ENCODE results near the gene GPR37L1. TPM values are rescaled to one million over a fixed set of nuclear protein-coding genes. Genes with fewer than 3 reads are reported as not detected.
"Not testable (repeated sequence)": the region's sequence is repeated elsewhere in the genome, so short reads cannot be mapped to it uniquely, and the experiment has no call there.

The GPR37L1 gene
- polyA plus RNA-seq, 3 donors, result 0.01 to 0.03 TPM; not detected in 1

DNA sequence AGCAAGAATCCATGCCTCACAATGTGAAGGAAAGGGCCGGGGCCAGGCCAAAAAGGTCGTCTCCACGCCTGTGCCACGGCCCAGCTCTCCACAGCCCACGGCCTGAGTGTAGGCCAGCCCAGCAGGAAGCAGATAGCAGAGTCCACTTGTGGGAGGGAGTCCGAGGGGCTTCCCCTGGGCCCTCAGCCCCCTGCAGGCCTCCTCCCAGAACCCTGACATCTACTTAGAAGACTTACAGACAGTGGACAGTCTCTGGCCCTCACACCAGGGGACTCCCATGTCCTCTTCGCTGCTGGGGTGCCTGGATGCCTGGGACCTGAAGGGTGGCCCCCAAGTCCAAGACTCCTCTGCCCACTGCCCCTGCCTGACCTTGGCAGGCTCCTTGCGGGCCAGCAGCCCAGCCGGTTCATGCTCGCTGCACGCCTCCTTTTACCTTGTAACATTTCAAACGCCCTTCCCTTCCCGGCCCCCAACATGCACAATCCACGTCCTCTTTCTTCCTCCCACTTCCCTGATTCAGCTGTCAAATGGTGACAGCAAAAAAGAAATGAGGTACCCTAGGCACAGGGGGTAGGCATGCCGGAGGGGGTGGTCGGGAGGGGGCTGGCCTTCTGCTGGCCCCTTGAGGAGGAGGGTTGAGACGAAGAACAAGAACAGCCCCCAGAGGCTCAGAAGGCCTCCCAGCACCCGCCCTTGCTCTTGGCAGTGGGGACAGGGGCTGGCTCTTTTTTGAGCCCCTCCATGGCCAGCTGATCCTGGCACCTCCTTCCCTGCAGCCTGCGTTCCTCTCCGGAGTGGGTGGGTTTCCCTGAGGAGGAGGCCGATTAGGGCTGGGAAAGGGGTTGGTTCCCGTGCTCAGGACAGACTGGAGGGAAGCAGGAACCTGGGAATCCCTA, 38.7 kb downstream of the GPR37L1 start:
- WGBS, 3 donors, result 45 to 69% (median 57%) methylated on average over 21 to 22 of the region's 22 CpGs
- no peak overlapping the region for H3K27ac ChIP-seq (ENCODE audit: low read depth, low read length)

DNA sequence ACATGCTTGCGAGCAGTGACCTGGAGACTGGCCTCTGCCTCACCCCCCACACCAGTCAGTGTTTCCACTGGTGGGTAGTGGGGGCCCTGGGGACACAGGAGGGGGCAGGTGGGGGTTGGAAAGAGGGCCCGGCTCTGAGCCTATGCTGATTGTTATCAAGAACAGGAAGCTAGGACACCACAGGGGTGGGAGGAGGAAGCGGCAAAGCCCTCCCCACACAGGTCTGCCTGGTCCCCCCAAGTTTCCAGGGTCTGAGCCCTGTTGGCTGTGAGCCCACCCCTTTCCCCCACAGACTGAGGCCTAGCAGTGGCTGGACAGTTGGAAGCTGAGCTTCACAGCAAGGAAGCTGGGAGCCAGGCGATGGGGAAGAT, 39.3 kb downstream of the GPR37L1 start:
- no peak overlapping the region for H3K27ac ChIP-seq (ENCODE audit: low read depth, low read length)
- 44 to 81% (median 53%) methylated on average over 4 of the region's 4 CpGs for WGBS, 3 donors

- H3K27ac ChIP-seq (ENCODE audit: low read depth, low read length), result no peak overlapping the region
- WGBS, 3 donors, result 34 to 43% (median 35%) methylated on average over 14 to 15 of the region's 15 CpGs
Observed at GRCh38 chr1:202162418-202163280, 39.9 kb downstream of the GPR37L1 start.

DNA sequence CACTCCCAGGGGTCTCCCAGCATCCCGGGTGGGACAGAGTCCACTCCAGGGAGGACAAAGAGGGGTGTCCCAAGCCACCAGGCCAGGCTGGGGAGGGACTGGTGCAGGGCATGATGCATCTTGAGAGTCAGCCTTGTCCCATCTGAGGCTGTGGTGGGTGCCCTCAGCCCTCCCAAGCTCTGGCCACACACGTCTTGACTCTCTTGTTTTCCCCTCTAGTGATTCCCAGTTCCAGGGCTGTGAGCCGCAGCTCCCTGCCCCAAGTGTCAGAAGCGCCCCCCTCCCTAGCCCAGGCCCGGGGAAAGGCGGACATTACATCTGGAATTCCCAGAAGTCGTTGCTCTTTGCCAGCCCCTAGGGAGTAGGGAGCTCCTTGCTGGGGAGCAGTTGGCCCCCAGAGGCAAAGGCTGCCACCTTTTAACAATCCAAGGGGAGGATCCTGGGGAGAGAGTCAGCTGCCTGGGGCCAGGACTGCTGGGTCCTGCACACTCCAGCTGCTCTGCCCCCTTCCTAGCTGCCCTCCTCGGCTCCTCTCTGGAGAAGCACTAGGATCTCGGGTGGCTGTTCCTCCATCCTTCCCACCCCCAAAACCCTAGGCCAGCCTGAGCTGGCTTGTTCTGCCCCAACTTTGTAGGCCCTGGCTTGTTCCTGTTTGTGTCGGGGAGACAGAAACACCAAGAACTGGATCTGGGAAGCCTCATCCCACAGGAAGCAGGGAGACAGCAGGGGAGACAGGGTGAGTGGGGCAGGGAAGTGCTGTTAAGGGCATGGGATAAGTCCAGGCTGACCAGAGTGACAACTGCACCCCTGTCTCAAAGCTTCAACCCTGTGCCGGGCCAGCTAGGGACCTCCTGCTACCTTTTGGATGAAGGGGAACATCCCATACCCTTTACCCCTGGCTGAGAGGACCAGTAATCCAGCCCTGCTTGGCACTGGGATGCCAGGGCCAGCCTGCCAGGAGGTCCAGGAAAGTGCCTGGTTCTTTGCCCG, 40.9 kb downstream of the GPR37L1 start:
- no peak overlapping the region for H3K27ac ChIP-seq (ENCODE audit: low read depth, low read length)
- WGBS, 3 donors, result 66 to 74% (median 69%) methylated on average over 12 of the region's 12 CpGs

DNA sequence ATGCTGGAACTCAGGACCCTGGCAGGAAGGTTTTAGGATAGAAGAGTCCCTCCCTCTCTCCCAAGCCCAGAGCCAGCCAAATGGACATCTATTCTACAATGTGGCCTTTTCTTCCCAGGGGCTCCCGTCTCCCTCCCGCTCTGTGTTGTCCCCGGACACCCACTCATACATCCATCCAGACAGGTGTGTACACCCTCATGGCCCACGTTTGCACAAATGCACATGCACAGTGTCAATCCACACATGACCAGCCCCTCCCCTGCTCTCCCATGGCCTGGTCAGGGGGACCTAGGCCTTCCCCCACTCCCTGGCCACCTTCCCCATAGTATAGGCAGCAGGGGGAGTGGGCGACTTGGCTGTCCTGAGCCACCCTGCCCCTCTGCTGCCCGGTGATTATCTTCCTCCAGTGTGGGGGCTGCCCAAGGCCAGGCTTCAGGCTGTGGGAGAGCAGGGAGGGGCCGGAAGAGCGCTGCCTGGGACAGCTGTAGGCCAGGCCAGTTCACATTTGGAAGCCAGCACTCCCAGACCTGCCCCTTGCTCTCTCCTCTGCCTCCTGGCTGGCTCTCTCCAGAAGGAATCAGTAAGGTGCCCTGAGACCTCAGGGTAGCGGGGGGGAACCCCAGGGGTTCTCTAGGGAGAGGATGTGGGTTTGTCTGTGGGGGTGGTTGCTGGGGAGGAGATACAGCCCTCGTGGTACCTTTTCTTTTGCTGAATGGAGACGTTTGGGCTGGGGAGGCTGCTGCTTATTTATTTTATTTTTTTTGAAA, 41.7 kb downstream of the GPR37L1 start:
- H3K27ac ChIP-seq (ENCODE audit: low read depth, low read length), result no peak overlapping the region
- WGBS, 3 donors, result 55 to 72% (median 56%) methylated on average over 11 of the region's 11 CpGs

GRCh38 chr1:202165267-202165941, 42.7 kb downstream of the GPR37L1 start:
- no peak overlapping the region for H3K27ac ChIP-seq (ENCODE audit: low read depth, low read length)
- 73 to 86% (median 81%) methylated on average over 20 of the region's 20 CpGs for WGBS, 3 donors

- WGBS, 3 donors, result 88 to 89% (median 89%) methylated on average over 9 of the region's 9 CpGs
- H3K27ac ChIP-seq (ENCODE audit: low read depth, low read length), result no peak overlapping the region
Observed at GRCh38 chr1:202165942-202166843, 43.5 kb downstream of the GPR37L1 start.

DNA sequence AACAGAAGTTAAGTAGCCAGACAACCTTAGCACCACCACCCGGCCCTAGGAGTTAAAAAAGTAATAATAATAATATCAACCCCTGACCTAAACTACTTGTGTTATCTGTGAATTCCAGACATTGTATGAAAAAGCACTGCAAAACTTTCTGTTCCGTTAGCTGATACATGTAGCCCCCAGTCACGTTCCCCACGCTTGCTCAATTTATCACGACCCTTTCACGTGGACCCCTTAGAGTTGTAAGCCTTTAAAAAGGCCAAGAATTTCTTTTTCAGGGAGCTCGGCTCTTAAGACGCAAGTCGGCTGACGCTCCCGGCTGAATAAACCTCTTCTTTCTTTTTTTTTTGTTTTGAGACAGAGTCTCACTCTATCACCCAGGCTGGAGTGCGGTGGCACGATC, 44.3 kb downstream of the GPR37L1 start:
- 76 to 87% (median 78%) methylated on average over 11 to 13 of the region's 13 CpGs for WGBS, 3 donors
- H3K27ac ChIP-seq (ENCODE audit: low read depth, low read length), result not testable (repeated sequence)

DNA sequence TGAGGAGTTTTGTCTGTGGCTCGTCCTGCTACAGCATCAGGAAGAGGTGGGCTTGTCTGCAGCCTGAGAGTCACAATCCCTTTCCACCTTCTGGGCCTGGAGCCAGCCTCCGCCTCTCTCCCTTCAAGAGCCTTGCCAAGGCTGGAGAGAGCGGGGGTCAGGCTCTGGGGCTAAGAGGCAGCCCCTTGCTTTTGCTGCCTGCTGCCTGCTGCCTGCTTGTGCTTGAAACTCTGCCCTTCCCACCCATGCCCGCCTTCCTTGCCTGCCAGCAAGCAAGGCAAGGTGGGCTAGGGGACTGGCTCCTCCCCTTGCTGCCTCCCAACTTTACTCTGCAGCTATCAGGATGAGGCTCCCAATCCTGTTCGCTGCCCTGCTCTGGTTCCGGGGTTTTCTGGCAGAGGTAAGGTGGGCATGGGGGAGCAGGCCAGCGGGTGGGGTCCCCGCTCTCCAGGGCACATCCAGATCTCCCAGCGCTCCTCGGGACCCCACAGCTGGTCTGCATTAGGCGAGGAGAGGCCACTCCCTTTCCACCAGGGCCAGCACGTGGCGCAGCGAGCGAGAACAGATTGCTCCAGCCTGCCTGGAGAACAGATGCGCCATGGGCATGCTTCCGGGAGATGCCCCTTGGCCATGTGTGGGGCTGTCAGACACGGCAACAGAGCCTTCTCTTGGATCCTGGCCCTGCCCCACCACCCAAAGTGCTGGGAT, 45.1 kb downstream of the GPR37L1 start:
- no peak overlapping the region for H3K27ac ChIP-seq (ENCODE audit: low read depth, low read length)
- 54 to 62% (median 62%) methylated on average over 17 to 18 of the region's 18 CpGs for WGBS, 3 donors

GRCh38 chr1:202168861-202169260, 46.1 kb downstream of the GPR37L1 start:
- WGBS, 3 donors, result 94 to 95% (median 94%) methylated on average over 7 of the region's 7 CpGs
- H3K27ac ChIP-seq (ENCODE audit: low read depth, low read length), result no peak overlapping the region

- no peak overlapping the region for H3K27ac ChIP-seq (ENCODE audit: low read depth, low read length)
- 83 to 86% (median 84%) methylated on average over 6 of the region's 6 CpGs for WGBS, 3 donors
Observed at GRCh38 chr1:202170726-202171125, 48.0 kb downstream of the GPR37L1 start.

DNA sequence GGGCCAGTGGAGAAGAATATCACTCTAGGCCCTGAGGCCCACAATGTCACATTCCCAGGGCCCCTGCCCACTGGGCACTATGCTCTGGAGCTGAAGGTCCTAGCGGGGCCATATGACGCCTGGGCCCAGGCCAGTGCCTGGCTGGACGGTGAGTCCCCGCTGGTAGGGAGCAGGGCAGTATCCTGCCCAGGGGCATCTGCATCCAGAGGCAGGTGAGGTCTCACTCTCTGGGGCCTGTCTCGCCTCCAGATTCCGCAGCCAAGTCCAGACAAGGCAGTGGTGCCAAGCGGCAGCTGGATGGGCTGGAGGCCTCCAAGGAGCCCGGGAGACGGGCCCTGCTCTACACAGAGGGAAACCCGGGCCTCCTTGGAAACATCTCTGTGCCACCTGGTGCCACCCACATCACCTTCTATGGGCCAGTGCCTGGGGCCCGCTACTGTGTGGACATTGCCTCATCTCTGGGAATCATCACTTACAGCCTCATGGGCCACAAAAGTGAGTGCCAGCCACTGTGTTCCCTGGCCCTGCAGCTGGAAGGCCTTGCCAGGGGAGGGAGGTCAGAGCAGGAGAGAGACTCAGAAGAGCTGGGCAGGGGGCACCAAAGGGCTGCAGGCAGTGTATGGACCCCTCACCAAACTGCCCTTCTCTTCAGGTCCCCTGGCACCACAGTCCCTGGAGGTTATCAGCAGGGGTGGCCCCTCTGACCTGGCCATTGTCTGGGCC, 48.7 kb downstream of the GPR37L1 start:
- WGBS, 3 donors, result 92 to 95% (median 93%) methylated on average over 11 of the region's 11 CpGs
- no peak overlapping the region for H3K27ac ChIP-seq (ENCODE audit: low read depth, low read length)

DNA sequence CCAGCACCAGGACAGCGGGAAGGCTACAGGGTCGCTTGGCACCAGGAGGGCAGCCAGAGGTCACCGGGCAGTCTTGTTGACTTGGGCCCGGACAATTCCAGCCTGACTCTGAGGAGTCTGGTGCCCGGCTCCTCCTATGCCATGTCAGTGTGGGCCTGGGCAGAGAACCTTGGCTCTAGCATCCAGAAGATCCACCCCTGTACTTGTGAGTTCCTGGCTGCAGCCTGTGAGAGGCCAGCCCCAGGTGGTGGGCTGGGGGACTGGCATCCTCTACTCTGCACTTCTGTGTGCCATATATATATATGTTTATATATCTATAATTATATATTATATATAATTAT, 49.3 kb downstream of the GPR37L1 start:
- no peak overlapping the region for H3K27ac ChIP-seq (ENCODE audit: low read depth, low read length)
- 92 to 95% (median 94%) methylated on average over 5 of the region's 5 CpGs for WGBS, 3 donors

DNA sequence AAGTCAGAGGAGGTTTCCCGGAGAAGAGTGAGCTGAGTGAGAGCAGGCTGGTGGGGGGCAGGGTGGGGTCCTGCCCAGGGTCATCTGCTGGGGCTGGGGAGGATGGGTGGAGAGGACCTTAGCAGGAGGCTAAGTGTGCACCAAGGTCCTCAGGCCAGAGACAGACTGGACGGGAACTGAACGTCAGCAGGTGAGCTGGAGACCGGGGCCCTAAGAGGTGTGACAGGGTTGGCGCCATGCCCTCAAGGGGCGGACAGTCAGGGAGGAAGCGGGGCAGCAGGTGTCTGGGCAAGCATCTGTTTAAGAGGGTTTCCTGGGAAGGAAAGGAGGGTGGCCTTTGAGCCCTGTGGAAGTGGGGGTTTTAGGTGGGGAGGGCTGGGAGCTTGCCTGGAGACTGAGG, 51.3 kb downstream of the GPR37L1 start:
- 80 to 91% (median 80%) methylated on average over 7 of the region's 7 CpGs for WGBS, 3 donors
- H3K27ac ChIP-seq (ENCODE audit: low read depth, low read length), result no peak overlapping the region
